HG02973 (cell line): ENCODE measurements around the gene ZNF584.

Source experiments
- ATAC-seq: cut with Tn5 transposase; IDR thresholded peaks from one replicate; pipeline ENCODE4 v1.9.1; 2021; ENCODE audit warnings: moderate library complexity; ENCODE audit not compliant: unreplicated experiment

Gene ZNF584

DNA sequence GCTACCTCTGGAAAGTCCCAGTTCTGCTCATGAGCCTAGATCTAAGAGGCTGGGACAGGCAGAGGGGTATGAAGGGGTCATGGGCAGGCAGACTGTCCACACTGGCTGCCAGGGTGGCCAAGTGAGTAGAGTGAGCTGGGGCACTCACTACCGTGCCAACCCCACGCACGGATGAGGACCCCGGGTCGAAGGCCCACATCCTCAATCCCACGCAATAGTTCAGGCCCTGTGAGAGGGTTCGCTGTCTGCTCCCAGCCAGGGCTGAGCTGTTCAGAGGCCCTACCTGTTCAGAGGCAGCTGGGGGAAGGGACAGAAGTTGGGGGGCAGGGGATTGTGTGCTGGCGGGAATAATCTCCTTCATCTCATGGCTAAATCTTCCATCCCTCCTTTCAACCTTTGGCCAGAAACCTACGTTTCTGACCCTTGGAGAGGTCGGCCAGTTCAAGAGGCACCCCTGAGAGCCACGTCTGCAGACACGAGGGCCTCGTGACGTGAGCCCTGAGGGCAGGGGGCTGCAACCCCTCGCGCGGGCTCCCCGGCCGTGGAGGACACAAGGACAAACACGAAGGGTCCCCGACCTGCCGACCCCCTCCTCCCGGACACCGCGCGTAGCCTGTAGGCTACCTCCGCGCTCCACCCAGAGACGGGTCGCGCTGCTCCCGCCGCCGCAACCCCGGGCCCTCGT, 22.4 kb upstream of the ZNF584 start:
- no peak for ATAC-seq

DNA sequence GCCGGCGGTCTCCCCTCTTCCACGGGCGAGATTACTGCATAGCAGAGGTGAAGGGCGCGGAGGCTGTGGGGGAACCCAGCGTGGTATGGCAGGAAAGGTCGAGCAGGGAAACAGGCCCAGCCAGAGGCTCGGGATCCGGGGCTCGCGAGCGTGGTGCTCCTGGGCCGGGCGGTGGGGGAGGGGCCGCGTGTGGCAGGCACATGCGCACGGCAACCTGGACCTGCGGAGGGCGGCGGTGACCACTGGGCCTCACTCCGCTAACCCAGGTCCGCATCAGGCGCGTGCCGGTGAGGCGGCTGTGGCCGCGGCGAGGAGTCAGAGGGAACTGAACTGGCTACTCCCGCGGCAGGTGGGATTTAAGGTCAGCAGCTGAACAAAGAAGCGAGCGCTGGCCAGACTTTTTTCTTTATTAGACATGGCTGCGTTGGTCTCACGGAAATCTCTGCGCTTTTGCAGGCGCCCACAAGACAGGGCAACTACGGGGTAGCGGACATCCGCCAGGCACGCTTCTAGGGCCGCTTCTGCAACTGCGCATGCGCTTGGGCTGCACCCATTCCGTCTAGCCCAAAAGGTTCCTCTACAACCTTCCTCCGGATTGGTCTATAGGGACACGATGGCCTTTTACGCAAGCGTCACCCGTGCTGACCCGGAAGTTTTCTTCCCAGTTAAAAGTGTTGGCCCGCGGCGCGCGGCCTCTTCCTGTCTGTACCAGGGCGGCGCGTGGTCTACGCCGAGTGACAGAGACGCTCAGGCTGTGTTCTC, 21.7 kb upstream of the ZNF584 start, which contains the start of gene RPS5:
TSS of gene RPS5 (plus strand) at position 694 of the 762 bp plus-strand sequence. CDS start 869 bp downstream, outside the sequence.
- peak; percentile 77 for ATAC-seq

DNA sequence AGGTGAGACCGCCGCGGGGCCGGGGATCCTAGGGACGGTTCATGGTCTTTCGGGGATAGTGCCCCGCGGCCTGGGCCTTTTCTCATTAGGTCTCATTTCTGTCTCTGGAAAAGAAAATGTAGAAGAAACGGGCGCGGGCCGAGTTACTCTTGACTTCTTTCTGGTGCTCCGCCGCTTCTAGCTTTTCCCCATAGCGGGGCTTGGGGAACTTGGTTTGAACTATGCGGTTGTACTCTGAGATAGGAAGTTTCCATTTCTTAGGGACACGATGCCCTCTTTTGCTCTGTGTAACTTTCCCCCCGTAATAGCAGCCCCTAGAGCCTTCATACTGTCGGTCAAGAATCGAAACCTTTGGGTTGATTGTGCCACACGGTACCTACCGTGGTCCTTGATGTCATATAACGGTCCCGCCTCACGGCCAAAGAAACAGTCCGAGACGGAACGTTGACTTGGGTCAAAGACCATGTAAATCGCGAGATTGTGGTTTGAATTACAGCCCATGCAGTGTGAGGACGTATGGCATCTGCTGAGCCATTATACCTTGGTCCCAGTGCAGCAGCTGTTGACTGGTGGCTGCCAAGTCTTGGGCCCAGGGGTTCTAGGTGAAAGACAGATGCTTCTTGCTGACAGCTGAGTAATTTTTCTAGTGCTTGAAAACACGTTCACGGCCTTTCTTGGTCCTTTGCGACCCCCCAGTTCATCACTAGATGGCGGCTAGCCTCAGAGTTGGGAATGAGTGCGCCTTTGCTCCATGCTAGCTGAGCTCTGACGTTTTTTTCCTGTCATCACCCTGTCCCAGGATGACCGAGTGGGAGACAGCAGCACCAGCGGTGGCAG, 20.9 kb upstream of the ZNF584 start:
- no peak for ATAC-seq

DNA sequence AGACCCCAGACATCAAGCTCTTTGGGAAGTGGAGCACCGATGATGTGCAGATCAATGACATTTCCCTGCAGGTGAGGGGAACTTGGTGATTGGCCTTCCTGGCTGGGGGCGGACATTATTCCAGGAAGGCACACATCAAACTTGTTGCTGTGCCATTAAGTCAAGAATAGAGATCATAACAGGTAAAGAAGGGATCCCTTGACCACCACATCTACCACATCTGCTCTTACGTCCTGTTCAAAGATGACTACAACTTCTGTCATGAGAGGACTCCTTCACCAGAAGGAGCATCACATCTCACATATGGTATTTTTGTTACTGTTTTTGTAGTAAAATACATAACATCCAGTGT, 20.3 kb upstream of the ZNF584 start:
- no peak for ATAC-seq

DNA sequence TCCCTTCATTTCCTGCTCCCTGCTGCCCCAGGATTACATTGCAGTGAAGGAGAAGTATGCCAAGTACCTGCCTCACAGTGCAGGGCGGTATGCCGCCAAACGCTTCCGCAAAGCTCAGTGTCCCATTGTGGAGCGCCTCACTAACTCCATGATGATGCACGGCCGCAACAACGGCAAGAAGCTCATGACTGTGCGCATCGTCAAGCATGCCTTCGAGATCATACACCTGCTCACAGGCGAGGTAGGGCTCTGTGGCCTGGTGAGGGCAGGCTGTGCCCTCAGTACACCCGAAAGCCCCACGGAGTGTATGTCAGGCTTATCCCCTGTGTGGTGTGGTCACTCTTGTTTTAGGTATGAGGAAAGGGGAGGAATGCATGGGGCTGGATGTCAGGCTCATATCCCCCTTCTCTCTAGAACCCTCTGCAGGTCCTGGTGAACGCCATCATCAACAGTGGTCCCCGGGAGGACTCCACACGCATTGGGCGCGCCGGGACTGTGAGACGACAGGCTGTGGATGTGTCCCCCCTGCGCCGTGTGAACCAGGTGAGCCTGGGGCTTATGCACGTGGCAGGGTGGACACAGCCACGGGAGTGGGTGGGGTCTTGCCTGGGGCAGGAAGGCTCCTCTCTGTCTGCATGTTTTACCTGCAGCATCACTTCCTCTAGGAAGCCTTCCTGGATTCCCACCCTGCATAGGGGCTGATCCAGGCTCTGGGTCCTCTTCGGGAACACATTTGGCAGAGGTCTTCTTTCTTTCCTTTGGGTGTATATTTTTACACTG, 15.3 kb upstream of the ZNF584 start:
- ATAC-seq: no peak

DNA sequence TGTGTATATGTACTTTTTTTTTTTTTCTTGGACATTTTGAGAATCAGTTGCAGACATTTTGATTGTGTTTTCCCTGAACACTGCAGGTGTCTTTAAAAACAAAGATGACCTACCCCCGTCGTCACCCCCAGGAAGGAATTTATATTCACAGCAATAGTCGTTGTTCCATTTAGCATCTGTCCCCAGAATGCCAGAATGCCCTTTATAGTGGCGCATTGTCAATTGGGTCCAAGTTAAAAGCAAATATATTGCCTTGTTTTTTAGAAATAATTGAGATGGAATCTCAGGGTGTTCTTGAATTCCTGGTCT, 14.8 kb upstream of the ZNF584 start:
- no peak for ATAC-seq

DNA sequence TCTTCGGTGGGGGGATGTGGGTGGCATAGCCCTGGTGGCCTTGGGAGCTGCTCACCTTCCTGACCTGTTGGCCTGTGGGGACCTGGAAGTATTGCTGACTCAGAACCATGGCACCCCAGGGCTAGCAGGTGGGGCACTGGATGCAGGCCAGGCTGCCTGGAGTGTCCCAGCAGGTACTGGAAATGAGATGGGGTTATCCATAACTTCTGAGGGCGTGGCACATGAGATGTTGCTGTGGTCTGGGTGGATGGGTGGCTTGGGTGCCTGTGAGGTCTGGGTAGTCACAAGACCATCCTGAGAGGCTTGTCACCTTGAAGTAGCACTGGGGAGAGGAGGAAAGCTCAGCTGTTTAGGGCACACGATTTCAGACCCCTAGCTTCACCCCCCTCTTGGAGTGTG, 13.6 kb upstream of the ZNF584 start:
- no peak for ATAC-seq

DNA sequence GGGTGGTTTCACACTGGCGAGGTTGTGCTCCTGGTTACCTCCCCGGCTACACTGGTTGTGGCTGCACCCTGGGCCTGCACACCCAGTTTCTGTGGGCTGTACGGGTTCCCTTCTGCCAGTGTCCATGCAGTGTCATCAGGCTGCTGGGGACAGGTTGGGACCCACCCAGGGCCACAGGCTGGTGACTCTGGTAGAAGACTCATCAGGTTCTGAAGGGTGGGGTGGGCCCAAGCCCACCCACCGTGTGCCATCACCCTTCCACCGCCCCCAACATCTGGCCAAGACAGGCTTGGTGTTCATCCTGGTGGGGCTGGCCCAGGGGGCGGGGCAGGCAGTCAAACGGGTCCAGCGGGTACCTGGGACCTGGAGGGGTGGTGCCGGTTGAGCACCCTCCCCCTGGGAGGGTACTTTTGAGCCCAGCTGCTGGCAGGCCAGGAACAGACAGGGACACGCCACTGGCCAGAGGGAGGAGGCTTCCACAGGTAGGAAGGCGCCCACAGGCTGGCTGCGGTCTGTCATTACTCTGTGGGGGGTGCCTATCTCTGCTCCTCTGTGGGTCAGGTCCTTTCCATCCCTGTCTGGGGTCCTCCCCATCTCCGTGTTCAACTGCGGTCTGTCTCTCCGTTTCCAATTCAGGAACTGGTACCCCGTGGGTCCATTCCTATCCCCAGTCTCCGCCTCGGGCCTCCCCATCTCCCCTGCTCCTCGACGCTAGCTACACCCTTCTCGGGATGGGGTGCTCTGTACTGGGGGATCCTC, 13.1 kb upstream of the ZNF584 start, which contains the start of gene RNF225:
TSS of gene RNF225 (plus strand) at position 437 of the 759 bp plus-strand sequence. CDS start 434 bp downstream, outside the sequence.
- ATAC-seq: no peak

DNA sequence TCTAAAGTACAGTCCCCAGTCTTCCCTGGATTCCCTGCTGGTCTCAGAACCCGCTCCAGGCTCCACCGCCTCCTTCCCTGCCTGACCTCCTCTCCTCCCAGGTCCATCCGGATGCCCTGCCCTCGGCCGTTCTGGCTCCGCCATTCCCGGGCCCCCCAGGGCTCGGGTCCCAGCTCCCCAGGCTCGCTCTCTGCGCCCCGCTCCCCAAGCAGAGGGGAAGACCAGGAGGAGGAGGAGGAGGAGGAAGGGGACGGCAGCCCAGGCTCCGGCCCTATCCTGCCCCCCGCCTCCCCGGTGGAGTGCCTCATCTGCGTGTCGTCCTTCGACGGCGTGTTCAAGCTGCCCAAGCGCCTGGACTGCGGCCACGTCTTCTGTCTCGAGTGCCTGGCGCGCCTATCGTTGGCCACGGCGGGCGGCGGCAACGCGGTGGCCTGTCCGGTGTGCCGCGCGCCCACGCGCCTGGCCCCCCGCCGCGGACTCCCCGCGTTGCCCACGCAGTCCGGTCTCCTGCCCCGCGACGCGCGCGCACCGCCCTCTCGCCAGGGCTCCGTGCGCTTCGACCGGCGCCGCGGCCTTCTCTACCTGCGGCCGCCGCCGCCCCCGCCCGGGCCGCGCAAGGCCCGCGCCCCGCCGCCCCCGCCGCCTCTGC, 12.3 kb upstream of the ZNF584 start:
- no peak for ATAC-seq

DNA sequence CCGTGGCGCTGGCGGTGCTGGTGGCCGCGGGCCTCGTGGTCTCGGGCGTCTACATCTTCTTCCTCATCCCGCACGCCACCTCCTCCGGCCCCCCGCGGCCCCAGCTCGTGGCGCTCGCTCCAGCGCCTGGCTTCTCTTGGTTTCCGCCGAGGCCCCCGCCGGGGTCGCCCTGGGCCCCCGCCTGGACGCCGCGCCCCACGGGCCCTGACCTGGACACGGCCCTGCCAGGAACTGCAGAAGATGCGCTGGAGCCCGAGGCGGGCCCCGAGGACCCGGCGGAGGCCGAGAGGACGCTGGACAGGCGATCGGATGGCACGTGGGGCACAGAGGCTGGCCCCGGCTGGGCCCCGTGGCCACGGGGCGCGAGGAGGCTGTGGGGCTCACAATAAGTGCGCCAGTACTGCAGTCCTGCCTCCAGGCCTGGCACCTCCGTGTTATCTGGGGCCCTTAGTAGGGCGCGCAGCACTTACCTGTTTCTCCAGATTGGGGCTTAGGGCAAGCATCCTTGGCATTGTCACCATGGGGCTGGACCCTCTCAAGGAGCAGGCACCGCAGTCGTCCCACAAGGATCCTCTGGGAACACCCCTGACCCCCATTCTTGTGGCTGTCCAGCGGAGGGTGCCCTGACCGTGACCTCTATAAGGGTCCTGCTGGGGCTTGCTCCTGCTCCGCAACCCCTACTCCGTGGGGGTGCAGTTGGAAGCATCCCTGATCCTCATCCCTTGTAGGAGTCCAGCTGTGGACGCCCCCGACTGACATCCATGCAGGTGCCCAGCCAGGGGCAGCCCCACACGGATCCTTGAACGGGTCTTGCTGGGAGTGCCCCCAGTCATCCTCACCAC, 11.5 kb upstream of the ZNF584 start:
- ATAC-seq: no peak

DNA sequence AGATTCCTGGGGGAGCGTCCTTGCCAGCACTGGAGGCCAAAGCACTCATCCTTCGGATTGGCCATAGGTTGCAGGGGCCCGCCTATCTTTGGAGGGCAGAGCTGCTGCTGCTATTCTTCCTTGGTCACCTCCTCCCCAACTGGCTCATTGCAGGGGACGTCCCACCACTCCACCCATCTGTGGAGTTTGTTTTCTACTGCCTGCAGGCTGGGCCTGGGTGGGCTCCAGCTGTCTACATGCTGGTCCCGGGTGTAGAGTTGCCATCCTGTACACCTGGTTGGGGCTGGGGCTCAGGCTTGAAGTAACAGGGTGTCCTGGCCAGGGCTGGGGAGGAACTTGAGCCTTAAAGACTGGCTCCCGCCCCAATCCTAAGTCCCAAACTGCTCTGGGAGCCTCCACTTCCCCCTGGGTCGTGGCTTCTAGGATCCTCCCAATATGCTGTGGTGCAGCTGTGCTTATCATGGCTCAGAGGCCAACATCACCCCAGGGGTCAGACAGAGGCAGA, 10.9 kb upstream of the ZNF584 start:
- no peak for ATAC-seq

DNA sequence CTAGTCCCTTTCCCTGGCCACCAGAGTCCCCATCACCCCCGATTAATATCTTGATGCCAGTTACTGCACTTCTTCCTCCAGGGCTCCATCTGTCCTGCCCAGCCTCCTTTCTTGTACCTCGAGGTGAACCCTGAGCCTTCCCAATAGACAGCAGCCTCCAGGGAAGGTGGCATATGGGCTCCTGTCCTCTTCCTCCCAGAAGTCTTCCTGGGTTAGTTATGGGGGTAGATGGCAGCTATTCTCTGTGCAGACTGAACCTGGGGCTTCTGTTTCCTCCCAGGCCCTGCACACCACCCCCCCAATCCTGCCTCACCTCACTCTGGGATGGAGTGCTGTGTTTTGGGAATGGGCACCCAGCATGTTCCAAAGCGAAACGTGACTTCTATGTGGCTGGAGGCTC, 10.4 kb upstream of the ZNF584 start:
- no peak for ATAC-seq

DNA sequence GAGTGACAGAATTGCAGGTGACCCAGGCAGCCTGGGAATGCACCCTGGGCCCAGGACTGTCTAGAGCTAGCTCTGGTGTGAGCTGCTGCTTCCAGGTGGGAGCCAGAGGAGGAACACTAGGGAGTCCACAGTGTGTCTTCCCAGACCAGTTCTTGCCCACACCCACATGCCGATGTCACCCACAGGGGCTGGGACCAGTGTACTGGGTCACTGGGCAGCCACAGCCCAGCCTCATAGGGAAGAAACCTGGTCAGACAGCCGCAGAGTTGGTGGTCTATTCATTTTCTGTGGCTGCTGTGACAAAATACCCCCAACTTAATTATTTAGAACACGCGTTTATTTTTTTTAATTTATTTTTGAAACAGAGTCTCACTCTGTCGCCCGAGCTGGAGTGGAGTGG, 9.9 kb upstream of the ZNF584 start:
- no peak for ATAC-seq

DNA sequence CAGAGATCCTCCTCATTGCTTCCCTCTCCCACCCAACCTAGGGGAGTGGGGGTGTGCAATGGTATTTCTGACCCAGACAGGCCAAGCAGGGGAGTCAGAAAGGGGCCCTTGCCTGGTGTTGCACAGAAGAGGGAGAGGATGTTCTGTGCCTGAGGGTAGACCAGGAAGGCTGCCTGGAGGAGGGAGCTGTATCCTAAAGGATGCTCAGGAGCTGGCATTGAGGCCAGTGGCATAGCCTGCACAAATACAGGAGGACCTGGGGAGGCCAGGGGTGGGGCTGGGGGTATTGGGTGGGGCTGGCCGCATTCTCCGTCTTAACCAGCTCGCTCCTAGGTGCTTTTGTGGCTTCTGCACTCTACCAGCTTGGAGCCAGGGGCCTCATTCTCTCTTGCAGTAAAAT, 8.5 kb upstream of the ZNF584 start:
- no peak for ATAC-seq

DNA sequence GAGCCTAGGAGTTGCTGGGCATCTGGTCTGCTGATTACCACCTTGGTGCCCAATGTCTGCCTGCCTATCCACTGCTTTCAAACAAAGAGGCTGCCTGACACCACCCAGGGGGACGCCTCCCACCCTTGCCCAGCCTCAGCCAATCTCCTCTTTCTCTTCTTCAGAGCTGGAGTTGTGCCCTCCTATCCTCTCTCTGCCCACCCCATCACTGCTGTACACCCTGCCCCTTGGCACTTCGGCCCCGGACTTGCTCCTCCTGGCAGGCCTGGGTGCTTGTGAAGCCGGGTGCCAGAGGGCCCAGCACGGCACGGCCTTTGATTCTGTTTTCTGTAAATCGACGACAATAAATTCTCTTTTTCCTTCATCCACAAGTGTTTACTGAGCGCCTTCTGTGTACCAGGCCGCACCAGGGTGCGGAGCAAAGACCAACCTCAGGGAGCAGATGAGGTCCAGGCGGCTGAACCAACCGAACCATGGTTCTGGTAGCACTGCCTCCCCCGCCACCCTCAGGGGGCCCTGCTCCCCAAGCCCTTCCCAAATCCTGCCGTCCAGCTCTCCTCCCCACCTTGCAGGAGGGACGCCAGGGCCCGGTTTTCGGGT, 8.0 kb upstream of the ZNF584 start:
- no peak for ATAC-seq

DNA sequence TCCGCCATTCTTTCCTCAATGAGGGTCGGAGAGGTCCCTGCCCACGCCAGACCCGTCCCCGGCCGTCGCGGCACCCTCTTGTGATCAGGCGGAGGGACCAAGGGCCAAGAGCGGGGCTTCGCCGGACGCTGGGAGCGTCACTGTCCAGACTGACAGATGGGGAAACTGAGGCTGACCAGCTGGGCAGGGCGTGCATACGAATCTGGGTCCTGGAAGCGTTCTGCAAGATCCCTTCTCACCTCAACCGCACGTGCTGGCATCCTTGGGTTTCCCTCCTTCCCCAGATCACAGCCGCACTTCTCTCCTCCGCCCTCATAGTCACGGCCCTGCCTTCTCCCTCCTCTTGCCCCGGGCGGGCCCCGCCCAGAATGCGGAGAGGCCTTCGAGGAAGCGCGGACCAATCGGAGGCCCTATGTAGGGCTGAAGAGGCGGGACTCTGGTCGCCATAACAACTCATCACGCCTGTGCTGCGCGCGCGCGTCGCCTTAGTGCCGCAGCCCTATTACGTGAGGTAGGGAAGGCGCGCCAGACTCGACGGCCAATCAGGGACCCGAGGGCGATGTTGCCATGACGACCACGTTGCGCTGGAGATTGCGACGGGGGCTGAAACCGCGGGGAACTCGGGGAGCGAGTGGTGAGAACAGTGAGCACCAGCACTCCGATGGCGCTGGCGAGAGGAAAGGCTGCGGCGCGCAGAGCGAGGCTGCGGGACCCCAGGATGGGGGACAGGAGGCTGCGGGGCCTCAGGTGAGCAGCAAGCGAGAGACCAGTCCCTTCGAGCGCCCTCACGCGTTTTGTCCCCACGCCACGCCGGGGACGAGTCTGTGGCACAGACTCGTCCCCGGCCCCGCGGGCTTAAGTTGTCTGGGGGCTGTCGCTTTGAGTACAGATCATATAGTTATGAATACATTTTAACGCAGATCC, 7.3 kb upstream of the ZNF584 start:
- ATAC-seq: peak; percentile 94

DNA sequence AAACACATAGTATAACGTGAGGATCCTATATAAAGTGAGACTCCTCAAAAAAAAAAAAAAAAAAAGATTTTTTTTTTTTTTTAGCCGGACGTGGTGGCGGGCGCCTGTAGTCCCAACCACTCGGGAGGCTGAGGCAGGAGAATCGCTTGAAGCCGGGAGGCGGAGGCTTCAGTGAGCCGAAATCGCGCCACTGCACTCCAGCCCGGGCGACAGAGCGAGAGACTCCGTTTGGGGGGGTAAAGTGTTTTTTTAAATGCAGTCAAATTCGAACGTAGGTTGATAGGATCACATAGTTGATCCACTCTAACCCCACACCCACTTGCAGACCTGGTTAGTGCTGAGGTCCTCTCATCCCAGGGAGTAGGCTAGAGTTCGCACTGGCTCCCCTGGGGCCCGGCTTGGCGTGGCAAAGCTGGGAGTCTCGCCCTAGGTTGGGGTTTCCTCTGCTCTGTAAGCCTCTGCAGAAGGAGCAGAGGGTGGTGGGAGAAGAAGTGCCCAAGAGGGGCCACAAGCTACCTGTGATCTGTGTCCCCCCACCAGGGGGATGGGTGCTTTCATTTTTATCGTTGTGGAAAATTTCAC, 6.5 kb upstream of the ZNF584 start:
- ATAC-seq: no peak
